ENCODE results near the gene ZNF292. TPM values are rescaled to one million over a fixed set of nuclear protein-coding genes. Genes with fewer than 3 reads are reported as not detected.

ZNF292 gene
- total RNA-seq, 1 experiment from 2014 or later = 44.6 TPM

- DNase-seq = no peak
- no TSS peak for BruUV-seq (replicated peaks)
- Mint-ChIP-seq H3K36me3 (ENCODE audit: insufficient read depth, unreplicated experiment) (peaks cover under 1% of the 10 kb centered on the region), H3K27me3 (ENCODE audit: unreplicated experiment) (no peaks in the 10 kb centered on the region), H3K4me1 (ENCODE audit: low read depth, unreplicated experiment) (peaks cover 47% of the 10 kb centered on the region), H3K9me3 (ENCODE audit: low read depth, unreplicated experiment) (no peaks in the 10 kb centered on the region), H3K27ac (ENCODE audit: unreplicated experiment) (no peak overlapping the region), H3K4me3 (ENCODE audit: low read depth, unreplicated experiment) (no peak overlapping the region)
- intact Hi-C loops (cut with micrococcal nuclease; ENCODE audit: unreplicated experiment) = no loop called here
- CTCF ChIA-PET = interaction anchor here (0.6 to 0.9 kb wide), 2 partner anchors 15 to 112 kb away, joined by 3 read pairs; no protein-coding TSS in a partner anchor
- no peak for TF ChIP-seq CTCF (IDR thresholded peaks at IDR 0.05; ENCODE audit: unreplicated experiment)
Observed at GRCh38 chr6:87171938-87172633, 16.7 kb downstream of the ZNF292 start.

GRCh38 chr6:87174078-87174579 is 18.8 kb downstream of the ZNF292 start:
- intact Hi-C loops (cut with micrococcal nuclease; ENCODE audit: unreplicated experiment) = no loop called here
- no peak for TF ChIP-seq CTCF (IDR thresholded peaks at IDR 0.05; ENCODE audit: unreplicated experiment)
- BruUV-seq (replicated peaks) = no TSS peak
- peaks cover 55% of the 10 kb centered on the region for H3K4me1 Mint-ChIP-seq (ENCODE audit: low read depth, unreplicated experiment)
- CTCF ChIA-PET = no interaction called here
- no peak overlapping the region for H3K27ac Mint-ChIP-seq (ENCODE audit: unreplicated experiment)
- H3K36me3 Mint-ChIP-seq (ENCODE audit: insufficient read depth, unreplicated experiment) = peaks cover 4% of the 10 kb centered on the region
- no peaks in the 10 kb centered on the region for H3K9me3 Mint-ChIP-seq (ENCODE audit: low read depth, unreplicated experiment)
- H3K27me3 Mint-ChIP-seq (ENCODE audit: unreplicated experiment) = no peaks in the 10 kb centered on the region
- H3K4me3 Mint-ChIP-seq (ENCODE audit: low read depth, unreplicated experiment) = no peak overlapping the region
- DNase-seq = no peak

- no peak for DNase-seq
- no peaks in the 10 kb centered on the region for H3K27me3 Mint-ChIP-seq (ENCODE audit: unreplicated experiment)
- peaks cover 4% of the 10 kb centered on the region for H3K36me3 Mint-ChIP-seq (ENCODE audit: insufficient read depth, unreplicated experiment)
- H3K27ac Mint-ChIP-seq (ENCODE audit: unreplicated experiment) = no peak overlapping the region
- TF ChIP-seq CTCF (IDR thresholded peaks at IDR 0.05; ENCODE audit: unreplicated experiment) = no peak
- peaks cover 55% of the 10 kb centered on the region for H3K4me1 Mint-ChIP-seq (ENCODE audit: low read depth, unreplicated experiment)
- BruUV-seq (replicated peaks) = no TSS peak
- no peak overlapping the region for H3K4me3 Mint-ChIP-seq (ENCODE audit: low read depth, unreplicated experiment)
- CTCF ChIA-PET = no interaction called here
- H3K9me3 Mint-ChIP-seq (ENCODE audit: low read depth, unreplicated experiment) = no peaks in the 10 kb centered on the region
- intact Hi-C loops (cut with micrococcal nuclease; ENCODE audit: unreplicated experiment) = no loop called here
Observed at GRCh38 chr6:87176493-87176892, 21.1 kb downstream of the ZNF292 start.

GRCh38 chr6:87180105-87180728 is 24.9 kb downstream of the ZNF292 start:
- BruUV-seq (replicated peaks) = no TSS peak
- no peak for DNase-seq
- no peak overlapping the region for H3K4me3 Mint-ChIP-seq (ENCODE audit: low read depth, unreplicated experiment)
- CTCF ChIA-PET = no interaction called here
- peaks cover 25% of the 10 kb centered on the region for H3K4me1 Mint-ChIP-seq (ENCODE audit: low read depth, unreplicated experiment)
- no peak overlapping the region for H3K27ac Mint-ChIP-seq (ENCODE audit: unreplicated experiment)
- intact Hi-C loops (cut with micrococcal nuclease; ENCODE audit: unreplicated experiment) = no loop called here
- no peaks in the 10 kb centered on the region for H3K27me3 Mint-ChIP-seq (ENCODE audit: unreplicated experiment)
- no peak for TF ChIP-seq CTCF (IDR thresholded peaks at IDR 0.05; ENCODE audit: unreplicated experiment)
- H3K36me3 Mint-ChIP-seq (ENCODE audit: insufficient read depth, unreplicated experiment) = peaks cover 4% of the 10 kb centered on the region
- H3K9me3 Mint-ChIP-seq (ENCODE audit: low read depth, unreplicated experiment) = no peaks in the 10 kb centered on the region

Measured in Calu3 (cell line).